Measurements from ENCODE around the gene BIN1. TPM values are rescaled to one million over a fixed set of nuclear protein-coding genes. Genes with fewer than 3 reads are reported as not detected.

Gene BIN1
- total RNA-seq, 1 donor from 2014 or later = 62.5 TPM

DNA sequence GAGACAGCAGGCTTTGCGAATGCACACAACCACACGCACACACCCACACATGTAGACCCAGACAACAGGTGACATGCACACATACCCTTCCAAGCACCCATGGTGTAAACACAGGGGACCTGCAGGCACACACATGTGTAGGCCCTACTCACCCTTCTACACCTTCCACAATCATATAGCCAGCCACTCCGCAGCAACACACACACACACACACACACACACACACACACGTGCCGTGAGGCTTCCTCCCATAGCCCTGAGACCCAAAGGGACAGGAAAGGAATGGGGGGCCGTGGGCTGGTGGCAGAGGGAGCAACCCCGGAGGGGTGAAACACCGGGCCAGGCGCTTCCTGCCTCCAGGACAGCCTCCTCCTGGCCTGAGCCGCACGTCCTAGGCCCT is 37.4 kb downstream of the BIN1 start:
- TF ChIP-seq, protein P1, sequence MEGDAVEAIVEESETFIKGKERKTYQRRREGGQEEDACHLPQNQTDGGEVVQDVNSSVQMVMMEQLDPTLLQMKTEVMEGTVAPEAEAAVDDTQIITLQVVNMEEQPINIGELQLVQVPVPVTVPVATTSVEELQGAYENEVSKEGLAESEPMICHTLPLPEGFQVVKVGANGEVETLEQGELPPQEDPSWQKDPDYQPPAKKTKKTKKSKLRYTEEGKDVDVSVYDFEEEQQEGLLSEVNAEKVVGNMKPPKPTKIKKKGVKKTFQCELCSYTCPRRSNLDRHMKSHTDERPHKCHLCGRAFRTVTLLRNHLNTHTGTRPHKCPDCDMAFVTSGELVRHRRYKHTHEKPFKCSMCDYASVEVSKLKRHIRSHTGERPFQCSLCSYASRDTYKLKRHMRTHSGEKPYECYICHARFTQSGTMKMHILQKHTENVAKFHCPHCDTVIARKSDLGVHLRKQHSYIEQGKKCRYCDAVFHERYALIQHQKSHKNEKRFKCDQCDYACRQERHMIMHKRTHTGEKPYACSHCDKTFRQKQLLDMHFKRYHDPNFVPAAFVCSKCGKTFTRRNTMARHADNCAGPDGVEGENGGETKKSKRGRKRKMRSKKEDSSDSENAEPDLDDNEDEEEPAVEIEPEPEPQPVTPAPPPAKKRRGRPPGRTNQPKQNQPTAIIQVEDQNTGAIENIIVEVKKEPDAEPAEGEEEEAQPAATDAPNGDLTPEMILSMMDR (IDR thresholded peaks at IDR 0.05) = no peak
- Mint-ChIP-seq H3K4me1 (peaks cover 16% of the 10 kb centered on the region), H3K27me3 (no peaks in the 10 kb centered on the region), H3K4me3 (no peak overlapping the region), H3K27ac (no peak overlapping the region), H3K36me3 (ENCODE audit: low read depth) (peaks cover 59% of the 10 kb centered on the region), H3K9me3 (no peaks in the 10 kb centered on the region)
- ATAC-seq (ENCODE audit: low read depth) (no peak), DNase-seq (no peak)
- POLR2A ChIA-PET = interaction anchor here (0.9 to 1.3 kb wide), 4 partner anchors 12 to 37 kb away, joined by 3 to 6 read pairs (median 4); no protein-coding TSS in a partner anchor
- CTCF ChIA-PET = interaction anchor here (1.0 to 1.9 kb wide), 2 partner anchors 37 to 75 kb away, joined by 3 to 8 read pairs; partner anchors contain the start of gene BIN1
- intact Hi-C loops (cut with micrococcal nuclease) = loop anchor here (5.0 kb wide), 2 partner anchors 88 to 223 kb away; partner anchors contain the start of gene ERCC3

DNA sequence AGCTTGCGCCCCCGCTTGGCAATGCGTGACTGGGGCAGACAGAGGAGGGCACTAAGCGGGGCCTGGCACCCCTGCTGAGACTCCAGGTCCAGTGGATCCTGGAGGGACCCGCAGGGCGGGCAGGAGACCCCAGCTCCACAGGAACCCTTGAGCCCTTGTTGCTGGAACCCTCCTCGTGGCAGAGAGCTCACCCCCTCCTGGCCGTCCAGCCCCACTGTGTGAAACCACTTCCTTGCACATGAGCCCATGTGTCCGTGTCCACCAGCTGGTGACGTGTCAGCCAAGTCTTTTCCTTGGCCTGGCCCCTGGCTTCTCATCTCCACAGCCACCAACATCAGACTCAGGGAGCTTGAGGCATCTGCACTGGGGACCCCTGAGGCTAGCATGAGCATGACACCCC is 38.0 kb downstream of the BIN1 start:
- H3K36me3 Mint-ChIP-seq (ENCODE audit: low read depth) = peaks cover 54% of the 10 kb centered on the region
- H3K27me3 Mint-ChIP-seq = no peaks in the 10 kb centered on the region
- H3K4me3 Mint-ChIP-seq = no peak overlapping the region
- no peaks in the 10 kb centered on the region for H3K9me3 Mint-ChIP-seq
- TF ChIP-seq, protein P1 (IDR thresholded peaks at IDR 0.05) = no peak
- CTCF ChIA-PET = interaction anchor here (1.0 to 1.9 kb wide), 4 partner anchors 12 to 411 kb away, joined by 3 to 12 read pairs (median 7); partner anchors contain the start of gene BIN1
- intact Hi-C loops (cut with micrococcal nuclease) = loop anchor here (5.0 kb wide), 2 partner anchors 88 to 223 kb away; partner anchors contain the start of gene ERCC3
- DNase-seq (no peak), ATAC-seq (ENCODE audit: low read depth) (no peak)
- POLR2A ChIA-PET = interaction anchor here (0.9 to 1.5 kb wide), 6 partner anchors 12 to 37 kb away, joined by 3 to 15 read pairs (median 4); no protein-coding TSS in a partner anchor
- peaks cover 14% of the 10 kb centered on the region for H3K4me1 Mint-ChIP-seq
- H3K27ac Mint-ChIP-seq = no peak overlapping the region

DNA sequence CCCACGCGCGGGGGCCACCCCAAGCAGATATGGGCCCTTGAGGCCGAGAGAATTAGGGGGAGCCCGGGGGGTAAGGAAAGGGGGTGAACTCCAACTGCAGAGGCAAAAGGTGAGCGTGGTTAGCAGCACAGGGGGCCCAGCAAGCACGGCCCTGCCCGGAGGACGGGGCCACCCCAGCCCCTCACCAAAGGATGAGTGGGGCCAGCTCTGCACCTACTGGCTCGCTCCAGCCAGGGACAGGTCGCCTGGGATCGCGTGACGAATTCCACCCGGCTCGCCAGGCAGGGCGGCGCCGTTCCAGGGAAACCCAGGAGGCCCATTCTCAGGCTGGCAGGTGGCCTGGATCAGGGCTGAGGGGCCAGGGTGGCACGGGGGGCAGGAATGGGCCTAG is 38.6 kb downstream of the BIN1 start:
- peaks cover 13% of the 10 kb centered on the region for H3K4me1 Mint-ChIP-seq
- TF ChIP-seq, protein P1 (IDR thresholded peaks at IDR 0.05) = no peak
- no peak for DNase-seq
- peak overlapping the region; percentile 53 for H3K27ac Mint-ChIP-seq
- peaks cover 57% of the 10 kb centered on the region for H3K36me3 Mint-ChIP-seq (ENCODE audit: low read depth)
- H3K9me3 Mint-ChIP-seq = no peaks in the 10 kb centered on the region
- CTCF ChIA-PET = interaction anchor here (0.7 to 1.9 kb wide), 16 partner anchors 10 to 411 kb away, joined by 3 to 15 read pairs (median 6); partner anchors contain the start of gene BIN1
- no peaks in the 10 kb centered on the region for H3K27me3 Mint-ChIP-seq
- intact Hi-C loops (cut with micrococcal nuclease) = loop anchor here (1.0 to 5.0 kb wide), 5 partner anchors 19 to 224 kb away; partner anchors contain the start of genes BIN1 and ERCC3
- POLR2A ChIA-PET = interaction anchor here (0.8 to 1.5 kb wide), 6 partner anchors 12 to 225 kb away, joined by 3 to 15 read pairs (median 6); partner anchors contain the start of gene ERCC3
- H3K4me3 Mint-ChIP-seq = no peak overlapping the region
- no peak for ATAC-seq (ENCODE audit: low read depth)

DNA sequence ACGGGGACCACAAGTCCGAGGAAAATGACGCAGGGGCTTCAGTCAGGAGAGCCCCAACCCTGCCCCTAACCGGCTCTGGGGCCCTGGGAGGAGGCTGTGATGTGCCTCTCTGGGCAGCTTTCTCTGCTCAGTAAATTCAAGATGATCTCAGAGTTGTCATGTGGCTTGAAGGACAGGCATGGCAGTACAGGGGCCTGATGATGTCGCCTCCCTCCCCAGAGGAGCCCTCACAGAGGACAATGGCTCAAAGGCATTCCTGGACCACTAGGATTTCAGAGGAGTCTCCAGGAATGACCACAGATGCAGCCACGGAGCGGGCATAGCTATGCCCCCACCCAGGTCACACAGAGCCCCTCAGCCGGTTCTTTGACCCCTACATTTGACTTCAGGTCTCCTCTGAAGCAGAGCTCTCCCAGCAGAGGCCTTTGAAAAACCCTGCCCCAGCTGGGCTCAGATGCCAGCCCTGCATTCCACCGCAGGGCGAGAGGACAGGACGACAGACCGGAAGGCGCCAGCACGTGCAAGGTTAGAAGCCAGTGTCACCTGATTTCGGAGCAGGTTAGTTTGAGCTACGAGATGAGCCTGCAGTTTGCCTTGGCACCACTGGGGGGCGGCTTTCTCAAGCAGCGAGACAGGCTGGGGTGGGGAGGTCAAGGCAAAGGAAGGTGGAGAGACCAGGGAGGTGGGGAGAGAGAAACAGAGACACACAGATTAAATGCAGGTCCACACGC is 39.2 kb downstream of the BIN1 start:
- intact Hi-C loops (cut with micrococcal nuclease) = loop anchor here (1.0 to 5.0 kb wide), 6 partner anchors 20 to 412 kb away; partner anchors contain the start of genes BIN1 and ERCC3
- peaks cover 58% of the 10 kb centered on the region for H3K36me3 Mint-ChIP-seq (ENCODE audit: low read depth)
- no peaks in the 10 kb centered on the region for H3K9me3 Mint-ChIP-seq

More for the DNA sequence above, 39.2 kb downstream of the BIN1 start:
- H3K4me1 Mint-ChIP-seq = peaks cover 13% of the 10 kb centered on the region
- H3K4me3 Mint-ChIP-seq = no peak overlapping the region
- peak overlapping the region; percentile 53 for H3K27ac Mint-ChIP-seq
- CTCF ChIA-PET = interaction anchor here (0.6 to 1.9 kb wide), 19 partner anchors 11 to 412 kb away, joined by 3 to 15 read pairs (median 5); partner anchors contain the start of gene BIN1
- DNase-seq = peak; percentile 57
- TF ChIP-seq, protein P1 (IDR thresholded peaks at IDR 0.05) = no peak
- peak; percentile 58 for ATAC-seq (ENCODE audit: low read depth)
- no peaks in the 10 kb centered on the region for H3K27me3 Mint-ChIP-seq
- POLR2A ChIA-PET = interaction anchor here (0.6 to 1.5 kb wide), 6 partner anchors 13 to 411 kb away, joined by 3 to 15 read pairs (median 6); partner anchors contain the start of gene ERCC3

All from activated B cell treated with CpG ODN at 0.5 μM for 24 hours (primary cell).